C1 segment of cervical spinal cord (tissue), 14 donors: ENCODE results near the gene MYO1A.
"Not testable (repeated sequence)": the region's sequence is repeated elsewhere in the genome, so short reads cannot be mapped to it uniquely, and the experiment has no call there.

Experiments
- DNase-seq, 14 donors: peaks; one replicate each; lab custom pipeline; 2025; lab: John Stamatoyannopoulos, UW

The MYO1A gene

GRCh38 chr12:56996793-56997545, 53.0 kb downstream of the MYO1A start:
- DNase-seq: no peak

- no peak for DNase-seq
Measured at GRCh38 chr12:56995930-56996496, 53.9 kb downstream of the MYO1A start.

GRCh38 chr12:56995201-56995929, 54.6 kb downstream of the MYO1A start:
- DNase-seq: no peak

GRCh38 chr12:56994231-56994746, 55.6 kb downstream of the MYO1A start:
- no peak for DNase-seq

- no peak for DNase-seq
Measured at GRCh38 chr12:56993346-56993745, 56.6 kb downstream of the MYO1A start.

GRCh38 chr12:56991319-56992246, 58.3 kb downstream of the MYO1A start:
- peak in 7 of 14 donors; percentile 10 to 38 (median 30) for DNase-seq

GRCh38 chr12:56990648-56991318, 59.1 kb downstream of the MYO1A start:
- no peak for DNase-seq

GRCh38 chr12:56989861-56990610, 59.9 kb downstream of the MYO1A start:
- no peak for DNase-seq

GRCh38 chr12:56988207-56988739, 61.7 kb downstream of the MYO1A start:
- DNase-seq: no peak

GRCh38 chr12:56987551-56988053, 62.3 kb downstream of the MYO1A start:
- peak in 13 of 14 donors; percentile 11 to 84 (median 51) for DNase-seq

GRCh38 chr12:56987011-56987410, 62.9 kb downstream of the MYO1A start:
- no peak for DNase-seq

- not testable (repeated sequence) for DNase-seq
Measured at GRCh38 chr12:56985714-56986113, 64.2 kb downstream of the MYO1A start.

- DNase-seq: no peak
Measured at GRCh38 chr12:56983386-56983785, 66.5 kb downstream of the MYO1A start.

- DNase-seq: not testable (repeated sequence)
Measured at GRCh38 chr12:56982578-56983236, 67.2 kb downstream of the MYO1A start.

- no peak for DNase-seq
Measured at GRCh38 chr12:56980941-56981530, 68.9 kb downstream of the MYO1A start.

- DNase-seq: no peak
Measured at GRCh38 chr12:56980268-56980667, 69.7 kb downstream of the MYO1A start.

- no peak for DNase-seq
Measured at GRCh38 chr12:56979628-56980027, 70.3 kb downstream of the MYO1A start.
